Measurements from ENCODE around the gene IFT81.
A peak's percentile ranks its signal among the peaks of the same experiment; 100 is the strongest.

IFT81 gene

GRCh38 chr12:110102255-110102654 lies 21.9 kb upstream of the IFT81 start:
- H3K18ac ChIP-seq (ENCODE audit: low read length) = no peak overlapping the region
- H2AK5ac ChIP-seq (ENCODE audit: low read length) = no peak overlapping the region
- H2BK12ac ChIP-seq (ENCODE audit: low read length) = no peak overlapping the region
- H3K27me3 ChIP-seq (ENCODE audit: insufficient read depth, low read length) = no peaks in the 10 kb centered on the region
- peak; percentile 43 to 46 for DNase-seq
- H3K79me1 ChIP-seq (ENCODE audit: low read length) = no peaks in the 10 kb centered on the region
- no peak overlapping the region for H3K4me2 ChIP-seq (ENCODE audit: low read length)
- WGBS (ENCODE audit: extremely low coverage, insufficient coverage, insufficient read length) = no CpG with 5 or more reads among the region's 3 CpGs
- H2AFZ ChIP-seq (ENCODE audit: insufficient read depth, low read length, poor library complexity) = no peak overlapping the region
- H4K12ac ChIP-seq (ENCODE audit: low read depth, low read length) = no peak overlapping the region
- H2BK120ac ChIP-seq (ENCODE audit: insufficient read depth, low read length, poor library complexity) = no peak overlapping the region
- peaks cover 2% of the 10 kb centered on the region for H3K9me3 ChIP-seq (ENCODE audit: insufficient read depth, low read depth, low read length)
- no peak overlapping the region for H4K91ac ChIP-seq (ENCODE audit: low read depth, low read length)
- H3K9ac ChIP-seq (ENCODE audit: low read length) = no peak overlapping the region
- H3K4me1 ChIP-seq (ENCODE audit: control insufficient read depth in 1 of 2, insufficient read depth in 2 of 2, low read length in 2 of 2) = no peaks in the 10 kb centered on the region
- H2BK5ac ChIP-seq (ENCODE audit: low read depth, low read length, poor library complexity) = no peak overlapping the region
- H4K8ac ChIP-seq (ENCODE audit: low read depth, low read length) = no peak overlapping the region
- no peak overlapping the region for H3K23ac ChIP-seq (ENCODE audit: low read length)
- no peak overlapping the region for H3K27ac ChIP-seq (ENCODE audit: low read depth, low read length)
- H3K14ac ChIP-seq (ENCODE audit: low read length) = no peak overlapping the region
- H3K36me3 ChIP-seq (ENCODE audit: control insufficient read depth in 1 of 2, insufficient read depth in 2 of 2, low read length in 2 of 2) = no peaks in the 10 kb centered on the region
- H3K4ac ChIP-seq (ENCODE audit: low read depth, low read length) = no peak overlapping the region
- no peaks in the 10 kb centered on the region for H3K79me2 ChIP-seq (ENCODE audit: control insufficient read depth, insufficient read depth, low read length, poor library complexity)
- H3K4me3 ChIP-seq (ENCODE audit: low read depth, low read length) = no peak overlapping the region

GRCh38 chr12:110104188-110105094 lies 19.7 kb upstream of the IFT81 start:
- H3K4me1 ChIP-seq (ENCODE audit: control insufficient read depth in 1 of 2, insufficient read depth in 2 of 2, low read length in 2 of 2) = peaks cover 1 to 8% of the 10 kb centered on the region in 2 experiments
- DNase-seq = no peak
- H2AFZ ChIP-seq (ENCODE audit: insufficient read depth, low read length, poor library complexity) = no peak overlapping the region
- no peak overlapping the region for H2BK5ac ChIP-seq (ENCODE audit: low read depth, low read length, poor library complexity)
- no peak overlapping the region for H3K9ac ChIP-seq (ENCODE audit: low read length)
- no peak overlapping the region for H4K8ac ChIP-seq (ENCODE audit: low read depth, low read length)
- no peak overlapping the region for H3K4ac ChIP-seq (ENCODE audit: low read depth, low read length)
- H3K18ac ChIP-seq (ENCODE audit: low read length) = no peak overlapping the region
- no peaks in the 10 kb centered on the region for H3K36me3 ChIP-seq (ENCODE audit: control insufficient read depth in 1 of 2, insufficient read depth in 2 of 2, low read length in 2 of 2)
- no peak overlapping the region for H3K4me2 ChIP-seq (ENCODE audit: low read length)
- no peak overlapping the region for H2BK120ac ChIP-seq (ENCODE audit: insufficient read depth, low read length, poor library complexity)
- no peaks in the 10 kb centered on the region for H3K79me2 ChIP-seq (ENCODE audit: control insufficient read depth, insufficient read depth, low read length, poor library complexity)
- H3K79me1 ChIP-seq (ENCODE audit: low read length) = no peaks in the 10 kb centered on the region
- no peak overlapping the region for H3K27ac ChIP-seq (ENCODE audit: low read depth, low read length)
- no CpG with 5 or more reads among the region's 14 CpGs for WGBS (ENCODE audit: extremely low coverage, insufficient coverage, insufficient read length)
- H2AK5ac ChIP-seq (ENCODE audit: low read length) = no peak overlapping the region
- no peak overlapping the region for H3K14ac ChIP-seq (ENCODE audit: low read length)
- no peak overlapping the region for H4K12ac ChIP-seq (ENCODE audit: low read depth, low read length)
- no peak overlapping the region for H3K23ac ChIP-seq (ENCODE audit: low read length)
- no peak overlapping the region for H4K91ac ChIP-seq (ENCODE audit: low read depth, low read length)
- peaks cover 2% of the 10 kb centered on the region for H3K9me3 ChIP-seq (ENCODE audit: insufficient read depth, low read depth, low read length)
- H3K27me3 ChIP-seq (ENCODE audit: insufficient read depth, low read length) = no peaks in the 10 kb centered on the region
- no peak overlapping the region for H2BK12ac ChIP-seq (ENCODE audit: low read length)
- peak overlapping the region; percentile 39 for H3K4me3 ChIP-seq (ENCODE audit: low read depth, low read length)

DNA sequence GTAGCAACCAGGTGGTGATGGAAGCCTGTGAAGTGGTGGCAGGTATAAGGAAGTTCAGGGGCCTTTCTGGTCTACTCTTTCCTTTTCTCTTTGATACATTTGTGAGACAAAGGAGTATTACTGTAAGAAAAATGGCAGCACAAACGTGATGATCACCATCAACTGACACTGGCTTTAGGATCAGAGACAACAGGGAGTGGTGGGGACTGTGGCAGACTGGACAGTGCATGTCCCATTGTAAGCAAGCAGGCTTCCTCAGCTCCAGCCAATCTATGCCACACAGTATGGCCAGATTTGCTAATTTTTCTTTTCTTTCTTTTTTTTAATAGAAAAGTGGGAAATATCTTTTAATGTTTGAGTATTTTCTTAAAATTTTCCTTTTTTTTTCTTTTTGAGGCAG lies 19.0 kb upstream of the IFT81 start:
- no peak overlapping the region for H3K23ac ChIP-seq (ENCODE audit: low read length)
- H3K27me3 ChIP-seq (ENCODE audit: insufficient read depth, low read length) = no peaks in the 10 kb centered on the region
- no peak overlapping the region for H3K4me3 ChIP-seq (ENCODE audit: low read depth, low read length)
- H4K12ac ChIP-seq (ENCODE audit: low read depth, low read length) = no peak overlapping the region
- no peak overlapping the region for H3K14ac ChIP-seq (ENCODE audit: low read length)
- no peak overlapping the region for H4K8ac ChIP-seq (ENCODE audit: low read depth, low read length)
- H3K4me2 ChIP-seq (ENCODE audit: low read length) = no peak overlapping the region
- H2BK12ac ChIP-seq (ENCODE audit: low read length) = no peak overlapping the region
- no peak overlapping the region for H3K4ac ChIP-seq (ENCODE audit: low read depth, low read length)
- WGBS (ENCODE audit: extremely low coverage, insufficient coverage, insufficient read length) = no CpG with 5 or more reads among the region's 1 CpG
- H3K36me3 ChIP-seq (ENCODE audit: control insufficient read depth in 1 of 2, insufficient read depth in 2 of 2, low read length in 2 of 2) = no peaks in the 10 kb centered on the region
- H3K79me1 ChIP-seq (ENCODE audit: low read length) = no peaks in the 10 kb centered on the region
- no peak overlapping the region for H4K91ac ChIP-seq (ENCODE audit: low read depth, low read length)
- H3K79me2 ChIP-seq (ENCODE audit: control insufficient read depth, insufficient read depth, low read length, poor library complexity) = no peaks in the 10 kb centered on the region
- H2BK120ac ChIP-seq (ENCODE audit: insufficient read depth, low read length, poor library complexity) = no peak overlapping the region
- peaks cover 2% of the 10 kb centered on the region for H3K9me3 ChIP-seq (ENCODE audit: insufficient read depth, low read depth, low read length)
- H3K9ac ChIP-seq (ENCODE audit: low read length) = no peak overlapping the region
- H3K4me1 ChIP-seq (ENCODE audit: control insufficient read depth in 1 of 2, insufficient read depth in 2 of 2, low read length in 2 of 2) = peaks cover 6 to 10% of the 10 kb centered on the region in 2 experiments
- H2AK5ac ChIP-seq (ENCODE audit: low read length) = no peak overlapping the region
- H2AFZ ChIP-seq (ENCODE audit: insufficient read depth, low read length, poor library complexity) = no peak overlapping the region
- no peak overlapping the region for H3K27ac ChIP-seq (ENCODE audit: low read depth, low read length)
- DNase-seq = no peak
- no peak overlapping the region for H2BK5ac ChIP-seq (ENCODE audit: low read depth, low read length, poor library complexity)
- H3K18ac ChIP-seq (ENCODE audit: low read length) = no peak overlapping the region

- WGBS (ENCODE audit: extremely low coverage, insufficient coverage, insufficient read length) = no CpG with 5 or more reads among the region's 2 CpGs
These were observed 18.2 kb upstream of the IFT81 start for GRCh38 chr12:110105986-110106385.

More at GRCh38 chr12:110105986-110106385, 18.2 kb upstream of the IFT81 start:
- no peaks in the 10 kb centered on the region for H3K27me3 ChIP-seq (ENCODE audit: insufficient read depth, low read length)
- H2BK5ac ChIP-seq (ENCODE audit: low read depth, low read length, poor library complexity) = no peak overlapping the region
- H4K12ac ChIP-seq (ENCODE audit: low read depth, low read length) = no peak overlapping the region
- no peak overlapping the region for H3K27ac ChIP-seq (ENCODE audit: low read depth, low read length)
- no peak overlapping the region for H3K9ac ChIP-seq (ENCODE audit: low read length)
- no peak overlapping the region for H3K18ac ChIP-seq (ENCODE audit: low read length)
- H3K4ac ChIP-seq (ENCODE audit: low read depth, low read length) = no peak overlapping the region
- H2AFZ ChIP-seq (ENCODE audit: insufficient read depth, low read length, poor library complexity) = no peak overlapping the region
- no peaks in the 10 kb centered on the region for H3K79me2 ChIP-seq (ENCODE audit: control insufficient read depth, insufficient read depth, low read length, poor library complexity)
- H3K23ac ChIP-seq (ENCODE audit: low read length) = no peak overlapping the region
- H3K4me3 ChIP-seq (ENCODE audit: low read depth, low read length) = no peak overlapping the region
- DNase-seq = peak in 1 of 2 donors; percentile 70
- H2BK12ac ChIP-seq (ENCODE audit: low read length) = no peak overlapping the region
- no peak overlapping the region for H4K91ac ChIP-seq (ENCODE audit: low read depth, low read length)
- H4K8ac ChIP-seq (ENCODE audit: low read depth, low read length) = no peak overlapping the region
- H3K36me3 ChIP-seq (ENCODE audit: control insufficient read depth in 1 of 2, insufficient read depth in 2 of 2, low read length in 2 of 2) = no peaks in the 10 kb centered on the region
- no peaks in the 10 kb centered on the region for H3K79me1 ChIP-seq (ENCODE audit: low read length)
- H2AK5ac ChIP-seq (ENCODE audit: low read length) = no peak overlapping the region
- no peak overlapping the region for H2BK120ac ChIP-seq (ENCODE audit: insufficient read depth, low read length, poor library complexity)
- peaks cover 6 to 10% of the 10 kb centered on the region in 2 experiments for H3K4me1 ChIP-seq (ENCODE audit: control insufficient read depth in 1 of 2, insufficient read depth in 2 of 2, low read length in 2 of 2)
- no peak overlapping the region for H3K4me2 ChIP-seq (ENCODE audit: low read length)
- peaks cover 2% of the 10 kb centered on the region for H3K9me3 ChIP-seq (ENCODE audit: insufficient read depth, low read depth, low read length)
- no peak overlapping the region for H3K14ac ChIP-seq (ENCODE audit: low read length)

All from trophoblast cell (in vitro differentiated cells and primary cell).